ENCODE results near the gene OSR1. TPM values are rescaled to one million over a fixed set of nuclear protein-coding genes. Genes with fewer than 3 reads are reported as not detected.
A peak's percentile ranks its signal among the peaks of the same experiment; 100 is the strongest.

OSR1 gene
- total RNA-seq, 2 experiments from 2014 or later, result not detected

DNA sequence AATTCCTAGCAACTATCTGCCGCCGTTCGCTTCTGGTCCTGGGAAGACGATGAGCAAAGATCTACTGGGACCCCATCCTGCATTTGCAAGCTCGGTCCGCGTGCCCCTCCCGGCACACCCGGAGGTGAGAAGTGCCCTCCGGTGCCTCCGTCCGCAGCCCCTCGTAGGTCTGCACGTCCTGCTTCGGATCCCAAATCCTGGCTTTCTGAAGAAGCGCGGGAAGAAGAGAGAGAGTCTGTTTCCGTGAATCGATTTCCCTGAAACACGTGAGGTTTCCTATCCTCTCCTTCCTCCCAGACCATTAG, 5.0 kb upstream of the OSR1 start:
- peak overlapping the region; percentile 87 for H3K4me3 Mint-ChIP-seq
- no peaks in the 10 kb centered on the region for H3K36me3 Mint-ChIP-seq
- peaks cover 23% of the 10 kb centered on the region for H3K4me1 Mint-ChIP-seq
- no peaks in the 10 kb centered on the region for H3K9me3 Mint-ChIP-seq (ENCODE audit: low read depth)
- CTCF ChIA-PET, result interaction anchor here (1.2 kb wide), 1 partner anchor 14 kb away, joined by 5 read pairs; no protein-coding TSS in a partner anchor
- ATAC-seq, result no peak
- H3K27me3 Mint-ChIP-seq, result peaks cover 83% of the 10 kb centered on the region
- no peak for DNase-seq
- H3K27ac Mint-ChIP-seq, result no peak overlapping the region

DNA sequence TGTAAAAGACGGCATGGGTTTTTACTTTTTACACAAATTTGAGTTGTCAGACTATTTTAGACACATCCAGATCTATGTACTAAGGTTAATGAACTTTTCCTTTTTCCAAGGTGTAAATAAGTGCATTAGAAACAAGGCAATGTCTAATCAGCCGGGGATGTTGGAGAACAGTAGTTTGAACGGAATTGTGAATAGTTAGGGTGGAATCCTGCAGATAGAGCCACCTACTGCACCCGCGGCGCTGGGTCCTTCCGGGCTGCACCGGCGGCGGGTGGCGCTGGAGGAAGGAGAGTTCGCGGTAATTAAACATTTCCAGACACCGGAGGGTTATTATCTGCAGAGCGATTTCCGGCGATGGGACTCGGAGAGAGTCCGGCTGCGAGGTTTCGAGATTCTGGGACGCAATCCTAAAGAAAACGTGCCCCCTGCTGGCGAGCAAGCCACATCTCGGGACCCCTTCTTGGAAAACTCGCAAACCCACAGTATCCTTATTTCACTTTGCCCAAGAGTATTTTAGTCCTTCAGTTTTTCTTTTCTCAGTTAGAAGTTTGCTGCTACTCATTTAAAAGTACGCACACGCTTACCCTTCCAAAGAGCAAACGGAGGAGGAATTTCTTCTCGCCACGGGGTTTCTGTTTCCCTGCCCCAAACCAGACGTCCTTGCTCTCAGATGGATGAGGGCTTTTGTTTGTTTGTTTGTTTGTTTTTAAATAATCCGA, 4.5 kb upstream of the OSR1 start:
- Mint-ChIP-seq H3K4me3 (peak overlapping the region; percentile 87), H3K27me3 (peaks cover 83% of the 10 kb centered on the region), H3K4me1 (peaks cover 25% of the 10 kb centered on the region), H3K36me3 (no peaks in the 10 kb centered on the region), H3K27ac (peak overlapping the region; percentile 7), H3K9me3 (ENCODE audit: low read depth) (no peaks in the 10 kb centered on the region)
- ATAC-seq, result peak; percentile 43
- DNase-seq, result peak; percentile 55
- CTCF ChIA-PET, result interaction anchor here (1.2 to 4.3 kb wide), 2 partner anchors 13 kb away, joined by 5 to 25 read pairs; no protein-coding TSS in a partner anchor

DNA sequence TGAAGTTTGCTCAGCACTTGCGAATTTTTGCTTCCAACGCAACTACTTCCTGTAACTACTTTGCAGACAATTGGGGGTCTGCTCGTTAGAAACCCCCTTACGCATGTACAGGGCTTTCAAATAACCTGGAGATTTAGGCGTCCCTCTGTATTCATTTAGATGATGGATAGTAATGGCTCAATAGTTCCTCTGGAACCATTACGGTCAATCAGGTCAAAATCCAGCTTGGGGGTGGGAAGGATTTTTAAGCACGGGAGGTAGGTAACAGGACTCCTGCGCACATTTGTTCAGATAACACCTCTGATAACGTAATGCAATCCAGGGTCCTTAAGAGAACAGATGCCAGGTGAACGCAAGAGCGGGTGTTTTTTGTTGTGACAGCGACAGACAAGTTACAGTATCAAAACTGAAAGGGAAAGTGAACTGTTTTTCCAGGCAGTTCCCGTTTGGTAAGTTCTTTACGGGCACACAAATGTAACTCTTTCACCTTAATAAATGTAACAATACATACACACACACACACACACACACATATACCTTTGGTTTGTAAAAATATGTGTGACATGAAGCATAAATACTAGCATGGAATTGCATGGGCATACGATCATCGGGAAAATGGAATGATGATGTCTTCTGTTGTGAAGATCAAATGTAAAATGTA, 3.8 kb upstream of the OSR1 start:
- peak overlapping the region; percentile 42 for H3K27ac Mint-ChIP-seq
- peaks cover 88% of the 10 kb centered on the region for H3K27me3 Mint-ChIP-seq
- peaks cover 31% of the 10 kb centered on the region for H3K4me1 Mint-ChIP-seq
- peak overlapping the region; percentile 87 for H3K4me3 Mint-ChIP-seq
- H3K9me3 Mint-ChIP-seq (ENCODE audit: low read depth), result no peaks in the 10 kb centered on the region
- CTCF ChIA-PET, result interaction anchor here (0.9 to 4.3 kb wide), 2 partner anchors 9 to 12 kb away, joined by 3 to 25 read pairs; no protein-coding TSS in a partner anchor
- ATAC-seq (no peak), DNase-seq (no peak)
- no peaks in the 10 kb centered on the region for H3K36me3 Mint-ChIP-seq

DNA sequence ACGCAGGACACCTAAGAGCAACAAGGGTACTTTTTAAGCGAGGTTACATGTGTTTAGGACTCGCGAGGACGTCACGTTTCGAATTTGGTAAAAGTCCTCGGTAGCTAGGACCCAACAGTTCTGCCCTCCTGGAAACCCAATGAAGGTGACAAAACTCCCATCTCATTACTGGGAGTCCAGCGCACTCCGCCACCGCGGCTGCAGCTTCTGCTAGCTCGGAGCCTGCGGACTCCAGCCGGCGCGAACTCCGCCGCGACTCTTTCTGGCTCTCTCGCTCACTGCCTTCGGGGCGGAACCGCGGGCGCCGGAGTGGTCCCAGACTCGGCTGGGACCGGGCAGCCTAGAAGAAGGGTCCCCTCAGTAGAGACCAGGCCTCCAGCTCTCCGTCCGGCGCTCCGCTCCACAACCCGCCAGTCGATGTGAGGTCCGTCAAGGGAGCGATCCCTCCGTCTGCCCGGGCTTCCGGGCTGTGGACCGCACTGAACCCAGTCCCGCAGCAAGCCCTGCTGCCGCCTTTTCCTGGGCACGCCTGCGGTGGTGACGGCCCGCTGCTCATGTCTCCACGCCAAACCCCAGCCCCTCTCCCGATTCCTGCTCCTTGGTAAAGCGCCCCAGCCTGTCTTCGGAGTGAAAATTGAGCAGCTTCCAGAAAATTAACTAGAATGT, 3.0 kb upstream of the OSR1 start:
- DNase-seq (peak; percentile 47), ATAC-seq (peak; percentile 20)
- Mint-ChIP-seq H3K4me1 (peaks cover 38% of the 10 kb centered on the region), H3K4me3 (peak overlapping the region; percentile 87), H3K9me3 (ENCODE audit: low read depth) (no peaks in the 10 kb centered on the region), H3K27me3 (peaks cover 92% of the 10 kb centered on the region), H3K36me3 (no peaks in the 10 kb centered on the region), H3K27ac (no peak overlapping the region)
- CTCF ChIA-PET, result interaction anchor here (0.6 to 4.3 kb wide), 3 partner anchors 8 to 975 kb away, joined by 3 to 25 read pairs (median 3); no protein-coding TSS in a partner anchor

DNA sequence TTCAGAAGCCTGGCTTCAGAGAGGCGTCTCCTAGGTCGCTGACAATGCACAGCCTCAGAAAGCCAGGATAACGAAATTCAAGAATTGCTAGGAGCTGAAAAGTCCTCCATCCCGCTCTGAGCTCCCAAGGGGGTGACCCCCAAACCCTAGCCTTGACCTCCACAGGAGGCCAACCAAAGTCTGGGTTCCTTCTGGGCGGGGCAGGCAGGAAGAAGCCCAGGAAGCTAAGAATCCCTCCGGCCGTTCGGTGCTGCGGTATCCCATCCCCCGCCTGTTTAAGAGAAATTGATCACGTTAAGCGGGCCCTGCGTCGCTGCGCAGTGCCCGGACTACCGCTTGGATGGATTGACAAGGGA, 2.5 kb upstream of the OSR1 start:
- peaks cover 40% of the 10 kb centered on the region for H3K4me1 Mint-ChIP-seq
- ATAC-seq (no peak), DNase-seq (no peak)
- peak overlapping the region; percentile 87 for H3K4me3 Mint-ChIP-seq
- CTCF ChIA-PET, result interaction anchor here (0.6 to 4.3 kb wide), 2 partner anchors 11 to 974 kb away, joined by 3 to 25 read pairs; no protein-coding TSS in a partner anchor
- no peaks in the 10 kb centered on the region for H3K36me3 Mint-ChIP-seq
- H3K9me3 Mint-ChIP-seq (ENCODE audit: low read depth), result no peaks in the 10 kb centered on the region
- H3K27ac Mint-ChIP-seq, result no peak overlapping the region
- peaks cover 92% of the 10 kb centered on the region for H3K27me3 Mint-ChIP-seq

DNA sequence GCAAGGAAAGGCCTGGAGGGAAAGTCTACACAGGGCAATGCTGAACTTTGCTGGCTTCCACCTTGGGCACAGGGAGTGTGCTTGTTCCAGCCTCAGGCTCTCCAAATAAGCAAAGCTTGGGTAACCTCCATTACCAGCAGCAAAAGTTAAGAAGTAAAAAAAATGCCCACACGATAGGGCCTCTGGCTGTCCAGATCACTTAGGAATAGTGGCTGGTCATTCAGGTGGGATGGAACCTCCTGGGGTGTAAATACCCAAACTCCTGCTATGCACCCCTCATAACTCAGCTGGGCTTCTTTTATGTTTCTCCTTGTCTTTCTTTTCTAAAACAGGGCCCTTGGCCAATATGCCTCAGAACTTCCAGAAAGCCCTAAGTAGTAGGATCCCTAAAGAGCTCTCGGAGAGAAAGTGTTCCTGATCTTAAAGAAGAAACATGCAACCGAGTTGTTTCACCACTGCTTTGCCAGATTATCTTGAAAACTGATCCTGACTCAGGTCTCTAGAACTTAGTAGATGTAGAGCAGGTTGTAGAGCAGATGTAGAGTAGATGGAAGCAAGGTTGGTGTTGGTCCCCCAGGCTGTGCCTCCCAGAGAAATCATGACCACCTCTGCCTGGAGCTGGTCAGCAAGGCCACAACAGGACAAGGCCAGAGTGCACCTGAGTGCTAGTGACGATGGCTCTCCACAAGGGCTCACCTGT, 2.0 kb upstream of the OSR1 start:
- Mint-ChIP-seq H3K4me1 (peaks cover 40% of the 10 kb centered on the region), H3K36me3 (peaks cover 1% of the 10 kb centered on the region), H3K27me3 (peaks cover 95% of the 10 kb centered on the region), H3K4me3 (no peak overlapping the region), H3K27ac (no peak overlapping the region), H3K9me3 (ENCODE audit: low read depth) (no peaks in the 10 kb centered on the region)
- ATAC-seq, result no peak
- CTCF ChIA-PET, result interaction anchor here (4.3 kb wide), 1 partner anchor 10 kb away, joined by 25 read pairs; no protein-coding TSS in a partner anchor
- DNase-seq, result no peak

DNA sequence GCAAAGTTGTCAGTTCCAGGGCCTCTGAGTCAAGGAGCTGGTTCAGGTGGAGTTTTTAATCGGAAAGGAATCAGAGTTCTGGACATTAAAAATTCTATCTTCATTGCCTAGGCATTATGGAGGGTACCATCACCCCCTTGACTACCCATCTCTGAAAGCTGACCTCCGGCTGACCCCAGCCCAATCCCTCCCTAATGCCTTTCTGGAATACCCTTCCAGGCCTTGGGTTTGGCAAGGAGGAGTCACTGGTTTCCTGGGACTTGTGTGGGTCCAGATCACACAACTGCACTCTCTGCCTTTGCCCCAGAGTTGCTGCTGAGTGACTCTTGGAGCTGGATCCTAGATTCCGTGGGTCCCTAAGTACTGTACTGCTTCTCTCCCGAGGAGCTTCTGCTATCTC, 1.0 kb upstream of the OSR1 start:
- Mint-ChIP-seq H3K27ac (no peak overlapping the region), H3K36me3 (peaks cover 1% of the 10 kb centered on the region), H3K27me3 (peaks cover 99% of the 10 kb centered on the region), H3K4me3 (no peak overlapping the region), H3K4me1 (peaks cover 40% of the 10 kb centered on the region), H3K9me3 (ENCODE audit: low read depth) (no peaks in the 10 kb centered on the region)
- DNase-seq, result no peak
- CTCF ChIA-PET, result interaction anchor here (4.3 kb wide), 1 partner anchor 9 kb away, joined by 25 read pairs; no protein-coding TSS in a partner anchor
- no peak for ATAC-seq

DNA sequence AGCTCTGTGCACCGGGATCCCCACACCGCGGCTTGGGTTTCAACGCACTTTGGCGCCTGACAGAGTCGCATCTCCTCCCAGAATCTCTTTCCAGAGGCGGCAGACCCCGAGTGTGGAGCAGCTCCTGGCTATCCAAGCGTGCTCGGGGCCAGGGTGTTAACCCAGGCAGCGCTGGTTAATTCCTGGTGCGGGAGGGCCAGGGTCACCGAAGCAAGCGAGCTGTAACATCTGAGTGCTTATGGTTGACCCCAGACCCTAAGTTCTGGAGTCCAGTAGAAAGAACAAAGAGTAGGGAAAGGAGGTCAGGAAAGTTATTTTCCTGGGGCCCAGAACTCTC, 566 bp upstream of the OSR1 start:
- Mint-ChIP-seq H3K4me3 (no peak overlapping the region), H3K27me3 (peaks cover 99% of the 10 kb centered on the region), H3K9me3 (ENCODE audit: low read depth) (no peaks in the 10 kb centered on the region), H3K36me3 (peaks cover 1% of the 10 kb centered on the region), H3K27ac (no peak overlapping the region), H3K4me1 (peaks cover 40% of the 10 kb centered on the region)
- DNase-seq (no peak), ATAC-seq (no peak)
- CTCF ChIA-PET, result interaction anchor here (4.3 kb wide), 1 partner anchor 9 kb away, joined by 25 read pairs; no protein-coding TSS in a partner anchor

DNA sequence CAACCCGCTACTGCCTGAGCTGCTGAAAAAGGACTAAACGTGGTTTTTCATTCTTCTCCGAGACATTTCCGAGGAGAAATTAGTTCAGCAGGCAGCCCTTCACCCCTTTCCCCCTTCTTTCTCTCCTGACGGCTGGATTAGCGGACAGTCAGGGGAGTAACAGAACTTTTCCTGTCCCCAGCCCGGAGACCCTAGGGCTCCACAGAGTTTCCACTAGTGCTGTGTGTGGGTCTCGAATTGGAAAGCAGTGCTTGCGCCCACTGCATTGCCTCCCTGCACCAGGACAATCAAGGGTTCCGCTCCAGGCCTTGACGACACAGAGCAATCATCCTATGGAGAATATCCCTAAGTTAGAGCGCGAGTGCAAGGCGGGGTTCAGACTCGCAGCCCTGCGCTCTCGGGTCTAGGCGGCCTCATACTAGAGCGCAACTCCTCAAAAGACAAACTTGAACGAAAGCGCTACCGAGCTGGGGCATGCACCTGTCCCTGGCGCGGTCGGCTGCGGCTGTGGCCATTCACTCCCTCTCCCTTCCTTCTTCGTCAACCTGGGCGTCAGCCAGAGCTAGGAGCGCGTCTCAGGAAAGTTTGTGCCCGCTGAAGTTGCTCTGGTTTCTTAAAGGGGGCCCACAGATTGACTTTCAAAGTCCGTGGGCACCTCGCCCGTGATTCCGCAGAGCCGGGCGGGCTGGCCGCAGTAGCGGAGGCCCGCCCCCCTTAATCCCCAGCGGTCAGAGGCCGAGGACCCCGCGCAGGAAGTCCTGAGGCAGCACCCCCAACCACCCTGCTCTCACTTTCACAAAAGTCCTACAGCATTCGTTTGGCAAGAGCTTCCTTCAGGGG, 801 bp downstream of the OSR1 start:
- peaks cover 1% of the 10 kb centered on the region for H3K36me3 Mint-ChIP-seq
- peak overlapping the region; percentile 43 for H3K27ac Mint-ChIP-seq
- H3K9me3 Mint-ChIP-seq (ENCODE audit: low read depth), result no peaks in the 10 kb centered on the region
- H3K4me1 Mint-ChIP-seq, result peaks cover 31% of the 10 kb centered on the region
- DNase-seq (no peak), ATAC-seq (no peak)
- CTCF ChIA-PET, result no interaction called here
- no peak overlapping the region for H3K4me3 Mint-ChIP-seq
- peaks cover 98% of the 10 kb centered on the region for H3K27me3 Mint-ChIP-seq

DNA sequence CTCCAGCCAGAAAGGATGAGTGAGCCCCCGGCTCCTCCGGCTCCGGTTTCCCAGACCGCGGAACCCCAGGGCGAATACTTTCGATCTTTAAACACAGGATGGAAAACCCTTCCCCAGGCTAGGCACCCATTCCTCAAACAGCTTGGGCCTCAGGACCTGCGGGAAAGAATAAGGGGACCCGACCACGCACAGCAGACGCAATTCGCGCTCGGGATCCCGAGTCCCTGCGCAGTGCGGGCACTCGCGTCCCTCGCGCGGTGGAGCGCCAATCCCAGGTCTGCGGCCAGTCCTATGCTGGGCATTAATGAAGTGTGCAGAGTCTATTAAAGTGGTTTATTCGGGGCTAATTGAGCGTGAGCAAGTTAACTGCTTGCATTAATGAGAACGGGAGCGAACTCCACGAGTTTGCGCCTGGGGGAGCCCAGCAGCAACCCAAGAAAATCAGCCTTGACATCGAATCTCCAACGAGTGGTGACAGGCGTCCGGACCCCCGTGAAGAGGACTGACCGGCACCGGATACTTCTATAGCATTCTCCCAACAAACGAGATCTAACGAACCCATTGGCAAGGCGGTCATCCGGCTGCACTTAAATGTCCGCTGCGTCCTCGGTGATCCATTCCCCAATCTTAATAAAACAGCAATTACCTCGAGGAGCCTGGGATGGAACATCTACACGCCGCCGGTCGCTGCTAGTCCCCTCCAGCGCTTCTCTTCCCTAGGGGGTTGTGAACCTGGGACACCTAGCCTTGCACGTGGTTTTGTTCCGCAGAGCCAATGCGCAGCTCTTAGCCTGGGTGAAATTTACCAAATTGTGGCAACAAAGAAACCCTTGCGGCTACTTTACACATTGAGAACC, 1.6 kb downstream of the OSR1 start:
- peaks cover 29% of the 10 kb centered on the region for H3K4me1 Mint-ChIP-seq
- H3K4me3 Mint-ChIP-seq, result no peak overlapping the region
- no peaks in the 10 kb centered on the region for H3K9me3 Mint-ChIP-seq (ENCODE audit: low read depth)
- H3K27ac Mint-ChIP-seq, result peak overlapping the region; percentile 56
- H3K36me3 Mint-ChIP-seq, result peaks cover 1% of the 10 kb centered on the region
- ATAC-seq, result no peak
- CTCF ChIA-PET, result no interaction called here
- DNase-seq, result no peak
- H3K27me3 Mint-ChIP-seq, result peaks cover 97% of the 10 kb centered on the region

DNA sequence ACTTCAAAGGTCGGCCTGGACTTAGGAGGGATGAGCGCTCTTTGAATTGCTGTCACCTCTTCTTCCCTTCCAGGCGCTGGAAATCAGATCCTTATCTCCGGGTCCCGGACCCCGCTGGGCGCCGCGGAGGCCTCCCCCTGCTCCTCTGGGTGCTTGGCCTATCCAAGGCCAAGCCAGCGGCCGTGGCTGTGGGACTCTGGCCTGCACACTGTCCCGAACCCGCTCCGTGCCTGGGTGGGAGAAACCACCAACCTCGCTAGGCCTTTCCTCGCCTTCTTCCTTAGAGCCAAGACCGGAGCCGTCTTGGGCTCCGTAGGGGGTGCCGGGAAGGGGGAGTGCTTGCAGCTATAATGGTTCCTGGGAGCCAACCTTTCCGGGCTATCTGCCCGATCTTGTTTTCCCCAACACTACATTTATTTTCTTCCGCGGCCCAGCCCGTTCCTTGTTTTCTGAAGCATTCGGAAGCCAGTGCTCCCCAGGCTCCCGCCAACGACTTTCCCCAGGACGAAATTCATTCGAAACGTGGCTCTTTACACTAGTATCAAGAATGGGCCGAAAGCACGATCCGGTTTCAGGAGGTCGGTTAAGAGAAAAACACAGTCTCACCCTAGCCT, 2.4 kb downstream of the OSR1 start:
- H3K4me3 Mint-ChIP-seq, result no peak overlapping the region
- CTCF ChIA-PET, result no interaction called here
- ATAC-seq (no peak), DNase-seq (no peak)
- peaks cover 1% of the 10 kb centered on the region for H3K36me3 Mint-ChIP-seq
- peaks cover 27% of the 10 kb centered on the region for H3K4me1 Mint-ChIP-seq
- H3K9me3 Mint-ChIP-seq (ENCODE audit: low read depth), result no peaks in the 10 kb centered on the region
- H3K27me3 Mint-ChIP-seq, result peaks cover 95% of the 10 kb centered on the region
- peak overlapping the region; percentile 56 for H3K27ac Mint-ChIP-seq

DNA sequence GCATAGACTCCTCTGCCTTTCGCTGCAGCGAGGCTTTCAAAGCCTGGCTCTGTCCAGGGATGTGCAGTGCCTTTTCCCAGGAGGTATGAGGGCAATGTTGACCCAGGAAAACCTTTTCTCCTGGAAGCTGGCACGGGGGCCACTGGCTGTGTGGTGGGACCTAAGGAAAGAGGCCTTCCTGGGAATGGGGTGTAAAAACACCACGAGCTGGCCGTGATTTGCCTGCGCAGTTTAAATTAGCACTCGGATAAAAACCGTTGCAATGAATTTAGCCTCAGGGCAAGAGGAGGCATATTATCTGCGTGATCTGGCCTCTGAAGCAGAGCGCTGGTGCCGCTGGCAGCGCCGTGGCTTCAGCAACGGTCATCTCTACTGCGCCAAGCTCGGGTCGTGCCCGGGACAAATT, 3.0 kb downstream of the OSR1 start:
- ATAC-seq, result no peak
- Mint-ChIP-seq H3K27me3 (peaks cover 94% of the 10 kb centered on the region), H3K36me3 (peaks cover 1% of the 10 kb centered on the region), H3K9me3 (ENCODE audit: low read depth) (no peaks in the 10 kb centered on the region), H3K27ac (no peak overlapping the region), H3K4me3 (no peak overlapping the region), H3K4me1 (peaks cover 29% of the 10 kb centered on the region)
- DNase-seq, result no peak
- CTCF ChIA-PET, result no interaction called here
